ENCODE data around the gene PCNX2.

Gene PCNX2

GRCh38 chr1:233327651-233328141 is 32.2 kb upstream of the PCNX2 start, which contains the start of gene MAP3K21:
MAP3K21 (plus strand) TSS chr1:233327724; CDS start chr1:233328029, 305 bp downstream.
- TF ChIP-seq SIN3A (IDR thresholded peaks at IDR 0.05; ENCODE audit: borderline replicate concordance, insufficient read depth, low read length) (no peak), POLR2AphosphoS5 (IDR thresholded peaks at IDR 0.05; ENCODE audit: low read depth, low read length) (no peak), REST (IDR thresholded peaks at IDR 0.05; ENCODE audit: insufficient read depth in 1 of 2, low read depth in 2 of 2, low read length in 2 of 2) (no peak), FOXP2 (optimal IDR thresholded peaks at IDR 0.05; ENCODE audit: borderline replicate concordance, extremely low read depth, extremely low read length, insufficient read depth) (no peak), TAF1 (IDR thresholded peaks at IDR 0.05; ENCODE audit: borderline replicate concordance, insufficient read depth, low read length) (no peak)

GRCh38 chr1:233326811-233327650 is 31.5 kb upstream of the PCNX2 start:
- TF ChIP-seq FOXP2 (optimal IDR thresholded peaks at IDR 0.05; ENCODE audit: borderline replicate concordance, extremely low read depth, extremely low read length, insufficient read depth) (no peak), TAF1 (IDR thresholded peaks at IDR 0.05; ENCODE audit: borderline replicate concordance, insufficient read depth, low read length) (no peak), POLR2AphosphoS5 (IDR thresholded peaks at IDR 0.05; ENCODE audit: low read depth, low read length) (no peak), SIN3A (IDR thresholded peaks at IDR 0.05; ENCODE audit: borderline replicate concordance, insufficient read depth, low read length) (no peak), REST (IDR thresholded peaks at IDR 0.05; ENCODE audit: insufficient read depth in 1 of 2, low read depth in 2 of 2, low read length in 2 of 2) (no peak)

GRCh38 chr1:233326319-233326718 is 30.8 kb upstream of the PCNX2 start:
- TF ChIP-seq TAF1 (IDR thresholded peaks at IDR 0.05; ENCODE audit: borderline replicate concordance, insufficient read depth, low read length) (no peak), SIN3A (IDR thresholded peaks at IDR 0.05; ENCODE audit: borderline replicate concordance, insufficient read depth, low read length) (no peak), REST (IDR thresholded peaks at IDR 0.05; ENCODE audit: insufficient read depth in 1 of 2, low read depth in 2 of 2, low read length in 2 of 2) (no peak), FOXP2 (optimal IDR thresholded peaks at IDR 0.05; ENCODE audit: borderline replicate concordance, extremely low read depth, extremely low read length, insufficient read depth) (no peak), POLR2AphosphoS5 (IDR thresholded peaks at IDR 0.05; ENCODE audit: low read depth, low read length) (no peak)

- TF ChIP-seq POLR2AphosphoS5 (IDR thresholded peaks at IDR 0.05; ENCODE audit: low read depth, low read length) (no peak), TAF1 (IDR thresholded peaks at IDR 0.05; ENCODE audit: borderline replicate concordance, insufficient read depth, low read length) (no peak), FOXP2 (optimal IDR thresholded peaks at IDR 0.05; ENCODE audit: borderline replicate concordance, extremely low read depth, extremely low read length, insufficient read depth) (no peak), SIN3A (IDR thresholded peaks at IDR 0.05; ENCODE audit: borderline replicate concordance, insufficient read depth, low read length) (no peak), REST (IDR thresholded peaks at IDR 0.05; ENCODE audit: insufficient read depth in 1 of 2, low read depth in 2 of 2, low read length in 2 of 2) (no peak)
Measured at GRCh38 chr1:233323718-233324117, 28.2 kb upstream of the PCNX2 start.

All from PFSK-1 (cell line).